ENCODE measurements around the gene TNFRSF8.

DNA sequence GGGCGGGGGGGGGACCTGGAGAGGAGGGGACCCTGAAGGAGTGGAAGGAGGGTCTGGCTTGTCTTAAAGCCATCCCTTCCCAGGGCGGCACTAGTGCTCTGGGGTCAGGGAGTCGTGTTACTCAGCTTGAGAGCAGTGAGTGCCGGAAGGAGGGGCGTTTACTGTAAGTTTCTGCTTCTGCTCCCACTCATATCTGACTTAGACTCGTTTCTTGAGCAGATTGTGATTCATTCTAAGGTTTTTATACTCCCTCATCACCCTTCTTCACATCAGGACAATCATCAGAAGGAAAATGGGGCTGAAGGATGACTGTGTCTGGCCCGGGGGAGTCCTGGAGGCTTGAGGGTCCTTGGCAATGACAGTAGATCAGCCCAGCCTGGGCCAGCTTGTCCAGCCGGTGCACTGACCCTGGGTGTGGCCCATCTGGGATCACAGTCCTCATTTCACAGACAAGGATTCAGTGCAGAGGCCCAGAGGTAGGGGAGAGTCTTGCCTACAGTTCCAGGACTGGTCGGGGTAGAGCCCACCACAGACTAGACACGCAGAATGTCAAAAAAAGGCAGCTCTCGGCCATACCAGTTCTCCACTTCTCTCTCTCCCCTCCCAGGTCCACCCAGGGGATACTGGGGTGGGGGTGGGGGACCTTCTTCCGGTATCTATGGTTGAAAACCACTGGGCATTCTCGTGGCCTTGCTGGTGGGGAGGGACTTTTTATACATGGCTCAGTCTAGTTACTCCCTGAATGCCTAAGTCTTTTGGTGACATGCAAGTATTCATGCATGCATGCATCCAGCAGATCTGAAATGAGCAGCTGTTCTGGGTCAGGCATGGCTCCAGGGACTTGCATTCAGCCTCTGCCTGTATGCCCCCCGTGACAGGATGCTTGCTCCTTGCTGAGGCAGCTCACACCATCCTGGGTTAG, 5.1 kb downstream of the TNFRSF8 start:
- TF ChIP-seq, protein P1, sequence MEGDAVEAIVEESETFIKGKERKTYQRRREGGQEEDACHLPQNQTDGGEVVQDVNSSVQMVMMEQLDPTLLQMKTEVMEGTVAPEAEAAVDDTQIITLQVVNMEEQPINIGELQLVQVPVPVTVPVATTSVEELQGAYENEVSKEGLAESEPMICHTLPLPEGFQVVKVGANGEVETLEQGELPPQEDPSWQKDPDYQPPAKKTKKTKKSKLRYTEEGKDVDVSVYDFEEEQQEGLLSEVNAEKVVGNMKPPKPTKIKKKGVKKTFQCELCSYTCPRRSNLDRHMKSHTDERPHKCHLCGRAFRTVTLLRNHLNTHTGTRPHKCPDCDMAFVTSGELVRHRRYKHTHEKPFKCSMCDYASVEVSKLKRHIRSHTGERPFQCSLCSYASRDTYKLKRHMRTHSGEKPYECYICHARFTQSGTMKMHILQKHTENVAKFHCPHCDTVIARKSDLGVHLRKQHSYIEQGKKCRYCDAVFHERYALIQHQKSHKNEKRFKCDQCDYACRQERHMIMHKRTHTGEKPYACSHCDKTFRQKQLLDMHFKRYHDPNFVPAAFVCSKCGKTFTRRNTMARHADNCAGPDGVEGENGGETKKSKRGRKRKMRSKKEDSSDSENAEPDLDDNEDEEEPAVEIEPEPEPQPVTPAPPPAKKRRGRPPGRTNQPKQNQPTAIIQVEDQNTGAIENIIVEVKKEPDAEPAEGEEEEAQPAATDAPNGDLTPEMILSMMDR (IDR thresholded peaks at IDR 0.05), result no peak
- TF ChIP-seq POLR2A (IDR thresholded peaks at IDR 0.05), result no peak

Measured in adrenal gland (tissue), 5 donors.